Stimulated activated CD8-positive, alpha-beta memory T cell treated with anti-CD3 and anti-CD28 coated beads, Interleukin-15, amount 100 ng/mL, for 48 hours (primary cell): ENCODE measurements around the gene SYNPO.

Experiments used
- DNase-seq, 2 donors: peaks; one replicate each; pipeline ENCODE4 v3.0.0-alpha.2; 2020; ENCODE audit warnings: low read depth in 2 of 2

The SYNPO gene

GRCh38 chr5:150689120-150689519 lies 48.7 kb downstream of the SYNPO start:
- no peak for DNase-seq

- no peak for DNase-seq
These were observed 50.3 kb downstream of the SYNPO start for GRCh38 chr5:150690760-150691159.

GRCh38 chr5:150692276-150692675 lies 51.8 kb downstream of the SYNPO start:
- no peak for DNase-seq

- DNase-seq: no peak
These were observed 54.2 kb downstream of the SYNPO start for GRCh38 chr5:150694612-150695011.

GRCh38 chr5:150700246-150700593 lies 59.8 kb downstream of the SYNPO start:
- DNase-seq: no peak

GRCh38 chr5:150700594-150701377 lies 60.3 kb downstream of the SYNPO start, which contains the start of gene RBM22:
Gene RBM22 (minus strand): TSS chr5:150701062. CDS start chr5:150700985, 77 bp downstream.
- peak; percentile 82 to 85 for DNase-seq

DNA sequence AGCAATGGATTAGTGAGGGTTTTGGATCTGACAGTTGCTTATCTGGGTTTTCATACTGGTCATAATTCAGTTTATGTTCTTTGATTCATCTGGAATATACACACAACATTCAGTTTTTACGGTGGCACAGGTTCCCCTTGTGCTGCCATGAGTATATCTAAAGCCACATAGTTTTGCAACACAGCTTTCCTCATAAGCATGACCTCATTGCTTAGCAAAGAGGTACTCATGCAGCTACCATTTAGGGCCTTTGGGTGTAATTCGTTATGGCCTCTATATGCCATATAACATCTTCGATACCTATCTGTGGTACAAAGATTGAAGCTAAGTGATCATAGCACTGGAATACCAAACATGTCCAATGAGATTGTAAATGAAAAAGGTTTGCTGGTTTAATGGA lies 63.3 kb downstream of the SYNPO start:
- no peak for DNase-seq

GRCh38 chr5:150706776-150707390 lies 66.4 kb downstream of the SYNPO start:
- no peak for DNase-seq
